Mesendoderm (in vitro differentiated cells): ENCODE results near the gene RUVBL1.
"Not testable (repeated sequence)": the region's sequence is repeated elsewhere in the genome, so short reads cannot be mapped to it uniquely, and the experiment has no call there.

Source experiments
- DNase-seq: peaks from one replicate; pipeline ENCODE4 v3.0.0; 2013
- H2AK5ac ChIP-seq: 2 replicates; pipeline ENCODE4 v1.6.1; 2013; ENCODE audit warnings: low read length, inconsistent platforms
- H2BK120ac ChIP-seq: 2 replicates; pipeline ENCODE4 v1.6.1; 2013; ENCODE audit warnings: low read depth, mild to moderate bottlenecking, low read length, moderate library complexity, mixed read lengths
- H2BK15ac ChIP-seq: replicated peaks from 2 replicates; pipeline ENCODE4 v1.6.1; 2013; ENCODE audit warnings: low read depth, mild to moderate bottlenecking, moderate library complexity
- H2BK5ac ChIP-seq: 2 replicates; pipeline ENCODE4 v1.6.1; 2013; ENCODE audit warnings: low read length, inconsistent platforms
- H3K18ac ChIP-seq: 2 replicates; pipeline ENCODE4 v1.6.1; 2013; ENCODE audit warnings: mild to moderate bottlenecking, low read length, mixed read lengths
- H3K23ac ChIP-seq: one replicate; pipeline ENCODE4 v1.6.1; 2013; ENCODE audit warnings: low read length
- H3K27ac ChIP-seq: 2 replicates; pipeline ENCODE4 v1.5.1; 2013; ENCODE audit warnings: low read depth, mild to moderate bottlenecking, inconsistent platforms, low read length, moderate library complexity
- H3K27me3 ChIP-seq: 2 replicates; pipeline ENCODE4 v1.6.1; 2013; ENCODE audit warnings: low read length, control low read depth, mild to moderate bottlenecking, inconsistent platforms; ENCODE audit not compliant: insufficient read depth, poor library complexity
- H3K36me3 ChIP-seq: 2 replicates; pipeline ENCODE4 v1.6.1; 2013; ENCODE audit warnings: low read length, inconsistent platforms; ENCODE audit not compliant: control insufficient read depth, insufficient read depth
- H3K4ac ChIP-seq: one replicate; pipeline ENCODE4 v1.6.1; 2013; ENCODE audit warnings: low read depth, mild to moderate bottlenecking, low read length, moderate library complexity
- H3K4me1 ChIP-seq: 2 replicates; pipeline ENCODE4 v1.6.1; 2013; ENCODE audit warnings: low read depth, low read length, inconsistent platforms; ENCODE audit not compliant: control insufficient read depth
- H3K4me2 ChIP-seq: 2 replicates; pipeline ENCODE4 v1.6.1; 2013; ENCODE audit warnings: low read length
- H3K4me3 ChIP-seq: 2 replicates; pipeline ENCODE4 v1.5.1; 2013; ENCODE audit warnings: mild to moderate bottlenecking, low read length
- H3K56ac ChIP-seq: one replicate; pipeline ENCODE4 v1.6.1; 2013; ENCODE audit warnings: low read length
- H3K79me1 ChIP-seq: 2 replicates; pipeline ENCODE4 v1.6.1; 2013; ENCODE audit warnings: low read length, inconsistent platforms
- H3K79me2 ChIP-seq: 2 replicates; pipeline ENCODE4 v1.6.1; 2013; ENCODE audit warnings: mild to moderate bottlenecking, low read length; ENCODE audit not compliant: control insufficient read depth, insufficient read depth
- H3K9ac ChIP-seq: 2 replicates; pipeline ENCODE4 v1.6.1; 2013; ENCODE audit warnings: low read length, inconsistent platforms
- H4K5ac ChIP-seq: one replicate; pipeline ENCODE4 v1.6.1; 2013; ENCODE audit warnings: low read length
- H4K8ac ChIP-seq: one replicate; pipeline ENCODE4 v1.6.1; 2013; ENCODE audit warnings: low read depth, mild to moderate bottlenecking, control low read depth, low read length, moderate library complexity
- WGBS: extraction: QIAGEN DNeasy Blood & Tissue Kit; methylation state at CpG from one replicate; pipeline ENCODE4 v1.1.7; 2013; ENCODE audit warnings: low lambda C conversion rate, missing lambda C conversion rate; ENCODE audit not compliant: insufficient coverage; ENCODE audit errors: extremely low coverage; 5-methylcytosine and 5-hydroxymethylcytosine counted together

Gene RUVBL1

DNA sequence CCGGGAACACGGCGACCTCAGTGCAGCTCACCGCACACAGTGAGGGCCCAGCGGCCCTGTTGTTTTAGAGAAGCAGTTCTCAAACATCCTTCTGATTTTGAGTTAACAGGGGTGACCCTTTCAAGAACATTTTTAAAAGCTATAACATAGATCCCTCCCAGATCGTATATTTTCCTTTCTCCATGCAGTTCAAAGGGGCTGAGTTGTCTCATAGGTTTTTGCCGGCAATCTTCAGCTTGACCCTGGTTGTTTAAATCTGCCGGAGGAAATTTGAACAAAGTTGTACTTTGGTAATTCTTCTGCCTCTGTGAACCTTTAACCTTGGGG is 44.0 kb upstream of the RUVBL1 start:
- no peak overlapping the region for H3K27ac ChIP-seq
- H3K56ac ChIP-seq = no peak overlapping the region

GRCh38 chr3:128166971-128167453 is 43.4 kb upstream of the RUVBL1 start:
- no peak overlapping the region for H3K27ac ChIP-seq
- no peak overlapping the region for H3K4me3 ChIP-seq
- H3K4ac ChIP-seq = no peak overlapping the region
- H2BK15ac ChIP-seq = no peak overlapping the region
- no peak overlapping the region for H4K8ac ChIP-seq
- no peak overlapping the region for H2BK120ac ChIP-seq
- no CpG with 5 or more reads among the region's 5 CpGs for WGBS
- H3K23ac ChIP-seq = no peak overlapping the region
- no peak for DNase-seq
- H3K18ac ChIP-seq = no peak overlapping the region
- H2BK5ac ChIP-seq = no peak overlapping the region
- no peaks in the 10 kb centered on the region for H3K79me2 ChIP-seq
- no peak overlapping the region for H3K9ac ChIP-seq
- H3K4me1 ChIP-seq = no peaks in the 10 kb centered on the region
- no peak overlapping the region for H2AK5ac ChIP-seq
- H3K79me1 ChIP-seq = no peaks in the 10 kb centered on the region
- H3K27me3 ChIP-seq = no peaks in the 10 kb centered on the region
- H4K5ac ChIP-seq = no peak overlapping the region
- no peak overlapping the region for H3K4me2 ChIP-seq
- no peaks in the 10 kb centered on the region for H3K36me3 ChIP-seq
- no peak overlapping the region for H3K56ac ChIP-seq

More for the DNA sequence above, 44.0 kb upstream of the RUVBL1 start:
- Histone ChIP-seq H3K4ac (no peak overlapping the region), H3K27me3 (no peaks in the 10 kb centered on the region), H2BK5ac (no peak overlapping the region), H2BK15ac (no peak overlapping the region), H2AK5ac (no peak overlapping the region), H3K9ac (no peak overlapping the region), H3K18ac (no peak overlapping the region), H2BK120ac (no peak overlapping the region), H3K23ac (no peak overlapping the region), H4K8ac (no peak overlapping the region), H3K4me2 (no peak overlapping the region), H4K5ac (no peak overlapping the region), H3K79me2 (no peaks in the 10 kb centered on the region), H3K36me3 (no peaks in the 10 kb centered on the region), H3K79me1 (no peaks in the 10 kb centered on the region), H3K4me3 (no peak overlapping the region), H3K4me1 (no peaks in the 10 kb centered on the region)
- DNase-seq = no peak
- WGBS = no CpG with 5 or more reads among the region's 8 CpGs

GRCh38 chr3:128163432-128163831 is 39.8 kb upstream of the RUVBL1 start:
- no peaks in the 10 kb centered on the region for H3K79me2 ChIP-seq
- no peaks in the 10 kb centered on the region for H3K36me3 ChIP-seq
- H3K9ac ChIP-seq = no peak overlapping the region
- no peak overlapping the region for H2BK15ac ChIP-seq
- WGBS = no CpG with 5 or more reads among the region's 5 CpGs
- no peak overlapping the region for H2AK5ac ChIP-seq
- no peak overlapping the region for H3K23ac ChIP-seq
- H3K4ac ChIP-seq = no peak overlapping the region
- H3K56ac ChIP-seq = no peak overlapping the region
- H3K79me1 ChIP-seq = no peaks in the 10 kb centered on the region
- H3K4me2 ChIP-seq = no peak overlapping the region
- no peak overlapping the region for H2BK5ac ChIP-seq
- no peak overlapping the region for H3K18ac ChIP-seq
- no peak overlapping the region for H3K4me3 ChIP-seq
- H4K8ac ChIP-seq = no peak overlapping the region
- no peak for DNase-seq
- H4K5ac ChIP-seq = no peak overlapping the region
- no peaks in the 10 kb centered on the region for H3K4me1 ChIP-seq
- H3K27ac ChIP-seq = no peak overlapping the region
- no peak overlapping the region for H2BK120ac ChIP-seq
- H3K27me3 ChIP-seq = no peaks in the 10 kb centered on the region

GRCh38 chr3:128160661-128161060 is 37.0 kb upstream of the RUVBL1 start:
- no peak overlapping the region for H3K27ac ChIP-seq
- no peaks in the 10 kb centered on the region for H3K27me3 ChIP-seq
- H3K4me3 ChIP-seq = no peak overlapping the region
- H3K9ac ChIP-seq = no peak overlapping the region
- DNase-seq = no peak
- H2BK15ac ChIP-seq = no peak overlapping the region
- H3K36me3 ChIP-seq = no peaks in the 10 kb centered on the region
- no peaks in the 10 kb centered on the region for H3K4me1 ChIP-seq
- no peaks in the 10 kb centered on the region for H3K79me2 ChIP-seq
- H4K5ac ChIP-seq = no peak overlapping the region
- H2BK5ac ChIP-seq = no peak overlapping the region
- no peak overlapping the region for H2BK120ac ChIP-seq
- no peak overlapping the region for H3K4ac ChIP-seq
- H3K18ac ChIP-seq = no peak overlapping the region
- no peak overlapping the region for H2AK5ac ChIP-seq
- H3K79me1 ChIP-seq = no peaks in the 10 kb centered on the region
- H3K56ac ChIP-seq = no peak overlapping the region
- no peak overlapping the region for H4K8ac ChIP-seq
- H3K23ac ChIP-seq = no peak overlapping the region
- H3K4me2 ChIP-seq = no peak overlapping the region
- WGBS = no CpG with 5 or more reads among the region's 5 CpGs

DNA sequence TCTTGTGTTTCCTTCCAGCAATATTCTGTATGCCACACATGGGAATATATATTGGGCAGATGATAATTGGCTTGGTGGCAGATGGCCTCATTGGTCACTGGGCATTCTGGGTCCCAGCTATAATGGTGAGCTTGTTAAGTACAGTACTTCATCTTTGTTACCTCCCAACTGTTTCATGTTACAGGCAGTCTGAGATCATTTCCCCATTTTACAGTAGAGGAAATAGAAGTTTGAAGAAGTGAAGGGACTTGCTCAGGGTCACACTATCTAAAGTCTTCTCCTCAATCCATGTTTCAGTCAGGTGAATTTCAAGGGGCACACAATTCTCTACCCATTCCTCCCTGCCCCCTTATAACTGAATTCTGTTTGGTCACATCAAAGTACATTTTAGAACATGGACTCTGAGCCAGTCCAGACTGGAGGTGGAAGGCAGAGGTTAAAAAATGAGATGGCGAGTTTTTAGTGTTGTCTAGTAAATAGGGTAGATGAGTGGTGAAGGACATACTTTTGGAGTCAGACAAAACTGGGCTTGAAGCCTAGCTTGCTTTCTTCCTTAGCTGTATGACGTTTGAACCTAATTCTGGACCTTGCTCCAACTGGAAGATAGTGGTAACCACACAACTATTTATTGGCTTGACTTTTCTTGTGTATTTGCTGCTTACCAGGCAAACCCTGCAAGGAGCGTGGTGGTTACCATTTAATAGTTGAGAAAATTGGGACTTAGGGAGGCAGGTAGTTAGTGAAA is 32.2 kb upstream of the RUVBL1 start:
- Histone ChIP-seq H3K9ac (no peak overlapping the region), H3K56ac (no peak overlapping the region), H3K18ac (no peak overlapping the region), H3K4me1 (peaks cover 2% of the 10 kb centered on the region), H3K4me3 (no peak overlapping the region), H3K27ac (no peak overlapping the region), H3K36me3 (no peaks in the 10 kb centered on the region), H2BK15ac (no peak overlapping the region), H2BK5ac (no peak overlapping the region), H2BK120ac (no peak overlapping the region), H4K8ac (no peak overlapping the region), H3K79me2 (no peaks in the 10 kb centered on the region), H3K4ac (no peak overlapping the region), H3K27me3 (no peaks in the 10 kb centered on the region), H4K5ac (no peak overlapping the region), H3K4me2 (no peak overlapping the region), H3K79me1 (no peaks in the 10 kb centered on the region), H3K23ac (no peak overlapping the region), H2AK5ac (no peak overlapping the region)
- no peak for DNase-seq
- no CpG with 5 or more reads among the region's 3 CpGs for WGBS

DNA sequence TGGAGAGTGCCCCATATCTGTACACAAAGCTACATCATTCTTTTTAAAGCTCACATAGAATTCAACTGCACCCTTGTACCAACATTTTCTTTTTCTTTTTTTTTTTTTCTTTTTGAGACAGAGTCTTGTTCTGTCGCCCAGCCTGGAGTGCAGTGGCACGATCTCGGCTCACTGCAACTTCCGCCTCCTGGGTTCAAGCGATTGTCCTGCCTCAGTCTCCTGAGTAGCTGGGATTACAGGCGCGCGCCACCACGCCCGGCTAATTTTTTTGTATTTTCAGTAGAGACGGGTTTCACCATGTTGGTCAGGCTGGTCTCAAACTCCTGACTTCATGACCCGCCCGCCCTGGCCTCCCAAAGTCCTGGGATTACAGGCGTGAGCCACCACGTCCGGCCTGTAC is 30.7 kb upstream of the RUVBL1 start:
- Histone ChIP-seq H3K56ac (peak overlapping the region; percentile 22), H3K4me2 (peak overlapping the region; percentile 70), H3K9ac (peak overlapping the region; percentile 79)
- not testable (repeated sequence) for H3K79me1 ChIP-seq, H2BK120ac ChIP-seq, H3K18ac ChIP-seq, H3K79me2 ChIP-seq, H2BK15ac ChIP-seq, H3K36me3 ChIP-seq, H3K27ac ChIP-seq, DNase-seq, H2BK5ac ChIP-seq, H3K4me1 ChIP-seq, H3K23ac ChIP-seq, H2AK5ac ChIP-seq, H4K8ac ChIP-seq, H3K4me3 ChIP-seq, H3K4ac ChIP-seq, H3K27me3 ChIP-seq, H4K5ac ChIP-seq
- no CpG with 5 or more reads among the region's 16 CpGs for WGBS
